Prostate gland (tissue), 2 donors: ENCODE results near the gene ETV3L. TPM values are rescaled to one million over a fixed set of nuclear protein-coding genes. Genes with fewer than 3 reads are reported as not detected.
"Not testable (repeated sequence)": the region's sequence is repeated elsewhere in the genome, so short reads cannot be mapped to it uniquely, and the experiment has no call there.

Experiments used
- DNase-seq: peaks from one replicate; pipeline ENCODE4 v3.0.0-alpha.2; 2019; ENCODE audit warnings: low spot score
- H3K27ac ChIP-seq, 2 donors: fragments of 200-600 bp; sonication (generic); 2 replicates each; pipeline ENCODE4 v1.5.1; 2017 to 2019
- H3K27me3 ChIP-seq: fragments of 200-600 bp; sonication (generic); replicated peaks from 2 replicates; pipeline ENCODE4 v1.5.1; 2019; ENCODE audit not compliant: insufficient read depth
- H3K36me3 ChIP-seq, 2 donors: fragments of 200-600 bp; sonication (generic); 1 replicate in 1 of 2; 2 replicates in 1 of 2; pipeline versions ENCODE4 v1.5.1 to v1.8.1; 2017 to 2019
- H3K4me1 ChIP-seq: fragments of 200-600 bp; sonication (generic); replicated peaks from 2 replicates; pipeline ENCODE4 v1.5.1; 2019
- H3K4me3 ChIP-seq, 2 donors: fragments of 200-600 bp; sonication (generic); 2 replicates each; pipeline ENCODE4 v1.5.1; 2017 to 2019
- H3K9me3 ChIP-seq: fragments of 200-600 bp; sonication (generic); 2 replicates; pipeline ENCODE4 v1.5.1; 2017
- CTCF ChIP-seq, 4 experiments: fragments of 200-600 bp in 2 of 4; fragments of 450-650 bp in 2 of 4; sonication (generic) in 2 of 4; IDR thresholded peaks; 1 replicate in 3 of 4; 2 replicates in 1 of 4; pipeline ENCODE4 v1.5.1; 2016 to 2019; ENCODE audit warnings: antibody characterized with exemption in 4 of 4, mild to moderate bottlenecking in 2 of 4, moderate library complexity in 2 of 4
- POLR2A ChIP-seq: fragments of 450-650 bp; IDR thresholded peaks from one replicate; pipeline ENCODE4 v1.6.1; 2016; ENCODE audit warnings: antibody characterized with exemption, mild to moderate bottlenecking
- POLR2AphosphoS5 ChIP-seq: sonication (generic); formaldehyde crosslinking; IDR thresholded peaks from one replicate; pipeline ENCODE4 v1.6.1; 2017; ENCODE audit warnings: antibody characterized with exemption
- WGBS: methylation state at CpG from one replicate; pipeline ENCODE4 v1.1.5; 2018; 5-methylcytosine and 5-hydroxymethylcytosine counted together
- intact Hi-C: fragments of 100-400 bp; cut with DNase I; formaldehyde crosslinking; loops from one replicate; pipeline ENCODE4 v1.14.2; 2022
- total RNA-seq, 2 donors: library from RNA; depleted of rRNA; stranded (reverse); fragments of >200 nt; gene quantifications; one replicate each; pipeline ENCODE4 v1.1.0, GENCODE V29; 2016

Gene ETV3L
- total RNA-seq, 2 donors from 2014 or later = not detected

DNA sequence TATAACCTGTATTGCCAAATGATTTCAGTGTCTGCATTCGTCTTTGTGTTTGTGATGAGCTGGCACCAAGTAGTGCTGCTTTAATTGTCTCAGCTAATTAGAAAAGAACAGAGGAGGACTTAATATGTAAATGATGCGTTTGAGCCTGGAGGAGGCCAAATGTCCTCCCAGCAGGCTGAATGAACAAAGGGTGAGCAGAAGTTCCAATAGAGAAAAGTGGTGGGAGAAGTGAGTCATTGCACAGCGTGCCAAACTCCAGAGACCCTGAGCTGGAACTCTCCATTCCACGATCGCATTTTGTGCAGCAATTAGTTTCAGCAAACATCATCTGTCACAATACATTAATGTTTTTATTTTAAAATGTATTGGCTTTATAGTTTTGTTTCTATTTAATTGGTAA lies 17.9 kb downstream of the ETV3L start:
- Histone ChIP-seq H3K27me3 (no peaks in the 10 kb centered on the region), H3K4me3 (no peak overlapping the region), H3K4me1 (no peaks in the 10 kb centered on the region), H3K9me3 (no peaks in the 10 kb centered on the region), H3K36me3 (no peaks in the 10 kb centered on the region), H3K27ac (no peak overlapping the region)
- WGBS = 71% methylated on average over 5 of the region's 5 CpGs
- no peak for DNase-seq
- TF ChIP-seq POLR2AphosphoS5 (no peak), CTCF (IDR thresholded peaks at IDR 0.05) (no peak), POLR2A (no peak)
- intact Hi-C loops = no loop called here

GRCh38 chr1:157080714-157081113 lies 18.9 kb downstream of the ETV3L start:
- no peaks in the 10 kb centered on the region for H3K27me3 ChIP-seq
- H3K4me3 ChIP-seq = no peak overlapping the region
- no peak for DNase-seq
- intact Hi-C loops = no loop called here
- WGBS = 85% methylated on average over 10 of the region's 10 CpGs
- no peak overlapping the region for H3K27ac ChIP-seq
- no peak for TF ChIP-seq POLR2AphosphoS5
- TF ChIP-seq POLR2A = no peak
- TF ChIP-seq CTCF (IDR thresholded peaks at IDR 0.05) = no peak
- H3K36me3 ChIP-seq = no peaks in the 10 kb centered on the region
- no peaks in the 10 kb centered on the region for H3K9me3 ChIP-seq
- no peaks in the 10 kb centered on the region for H3K4me1 ChIP-seq

- intact Hi-C loops = no loop called here
- WGBS = 97% methylated on average over 1 of the region's 1 CpG
- no peaks in the 10 kb centered on the region for H3K4me1 ChIP-seq
- TF ChIP-seq POLR2A (no peak), CTCF (IDR thresholded peaks at IDR 0.05) (no peak), POLR2AphosphoS5 (no peak)
- H3K9me3 ChIP-seq = no peaks in the 10 kb centered on the region
- no peaks in the 10 kb centered on the region for H3K27me3 ChIP-seq
- H3K36me3 ChIP-seq = no peaks in the 10 kb centered on the region
- no peak overlapping the region for H3K4me3 ChIP-seq
- no peak for DNase-seq
- no peak overlapping the region for H3K27ac ChIP-seq
These were observed 22.2 kb downstream of the ETV3L start for GRCh38 chr1:157077394-157077793.

GRCh38 chr1:157073944-157074685 lies 25.5 kb downstream of the ETV3L start:
- Histone ChIP-seq H3K36me3 (no peaks in the 10 kb centered on the region), H3K27ac (no peak overlapping the region), H3K9me3 (no peaks in the 10 kb centered on the region), H3K4me3 (no peak overlapping the region), H3K27me3 (no peaks in the 10 kb centered on the region), H3K4me1 (no peaks in the 10 kb centered on the region)
- intact Hi-C loops = no loop called here
- 20% methylated on average over 30 of the region's 35 CpGs for WGBS
- DNase-seq = peak; percentile 65
- TF ChIP-seq POLR2A = no peak
- TF ChIP-seq CTCF (IDR thresholded peaks at IDR 0.05) = peak; percentile 24 to 61 (median 51)
- TF ChIP-seq POLR2AphosphoS5 = no peak

DNA sequence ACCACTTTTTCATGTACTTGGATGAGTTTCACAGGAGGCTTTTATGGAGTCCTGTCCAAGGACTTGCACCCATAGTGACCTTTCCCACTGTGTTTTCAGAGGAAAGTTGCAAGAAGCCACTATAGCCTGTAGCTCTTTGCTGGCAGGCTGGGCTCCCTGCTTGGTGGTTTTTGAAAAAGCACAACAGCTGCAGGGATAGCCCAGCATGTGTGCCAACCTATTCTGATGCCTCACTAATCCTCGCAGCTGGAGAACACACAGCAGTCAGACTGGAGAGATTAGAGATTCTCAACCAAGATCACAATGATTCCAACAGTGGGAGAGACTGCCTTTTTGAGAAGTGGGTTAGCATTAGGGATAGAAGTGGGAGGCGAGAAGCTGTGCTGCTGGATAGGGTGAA lies 30.0 kb downstream of the ETV3L start:
- 77% methylated on average over 2 of the region's 2 CpGs for WGBS
- intact Hi-C loops = no loop called here

GRCh38 chr1:157059241-157059640 lies 40.4 kb downstream of the ETV3L start:
- H3K27ac ChIP-seq, intact Hi-C loops, H3K4me3 ChIP-seq, H3K4me1 ChIP-seq, H3K9me3 ChIP-seq, H3K36me3 ChIP-seq, H3K27me3 ChIP-seq, DNase-seq: not testable (repeated sequence)
- 47% methylated on average over 3 of the region's 3 CpGs for WGBS

More for the DNA sequence above, 30.0 kb downstream of the ETV3L start:
- H3K4me1 ChIP-seq = no peaks in the 10 kb centered on the region
- no peak overlapping the region for H3K4me3 ChIP-seq
- TF ChIP-seq POLR2A (no peak), CTCF (IDR thresholded peaks at IDR 0.05) (no peak), POLR2AphosphoS5 (no peak)
- H3K27me3 ChIP-seq = no peaks in the 10 kb centered on the region
- H3K27ac ChIP-seq = no peak overlapping the region
- DNase-seq = no peak
- no peaks in the 10 kb centered on the region for H3K36me3 ChIP-seq
- H3K9me3 ChIP-seq = no peaks in the 10 kb centered on the region
